Measurements from ENCODE around the gene ZNF407. TPM values are rescaled to one million over a fixed set of nuclear protein-coding genes. Genes with fewer than 3 reads are reported as not detected.
"Not testable (repeated sequence)": the region's sequence is repeated elsewhere in the genome, so short reads cannot be mapped to it uniquely, and the experiment has no call there.

ZNF407 gene
- 1 to 10 TPM; 2.2 to 3.0 (median 2.4) TPM for polyA plus RNA-seq

GRCh38 chr18:74597662-74598349 is at the start of gene ZNF407:
Gene ZNF407 (plus strand): TSS chr18:74597870. CDS start chr18:74631020, 33,150 bp downstream.
- peak within 1 kb of the TSS; percentile 99 for H3K27ac ChIP-seq (ENCODE audit: low read depth, low read length)
- 0 to 1% (median 1%) methylated on average over 43 to 64 of the region's 64 CpGs for WGBS, 3 donors

- no peak overlapping the region for H3K27ac ChIP-seq (ENCODE audit: low read depth, low read length)
- 61 to 100% (median 96%) methylated on average over 1 of the region's 1 CpG for WGBS, 3 donors
Observed at GRCh38 chr18:74549591-74550104, 48.0 kb upstream of the ZNF407 start.

- WGBS, 3 donors = 93 to 97% (median 97%) methylated on average over 6 of the region's 6 CpGs
- H3K27ac ChIP-seq (ENCODE audit: low read depth, low read length) = no peak overlapping the region
Observed at GRCh38 chr18:74550886-74551285, 46.8 kb upstream of the ZNF407 start.

- H3K27ac ChIP-seq (ENCODE audit: low read depth, low read length) = no peak overlapping the region
- WGBS, 3 donors = 41 to 52% (median 44%) methylated on average over 3 of the region's 3 CpGs
Observed at GRCh38 chr18:74551452-74551851, 46.2 kb upstream of the ZNF407 start.

- WGBS, 3 donors = 20 to 23% (median 20%) methylated on average over 5 of the region's 5 CpGs
- H3K27ac ChIP-seq (ENCODE audit: low read depth, low read length) = no peak overlapping the region
Observed at GRCh38 chr18:74551936-74552555, 45.6 kb upstream of the ZNF407 start.

- H3K27ac ChIP-seq (ENCODE audit: low read depth, low read length) = no peak overlapping the region
- WGBS, 3 donors = 42 to 90% (median 85%) methylated on average over 11 of the region's 11 CpGs
Observed at GRCh38 chr18:74556126-74556525, 41.5 kb upstream of the ZNF407 start.

GRCh38 chr18:74558096-74558495 is 39.6 kb upstream of the ZNF407 start:
- H3K27ac ChIP-seq (ENCODE audit: low read depth, low read length) = no peak overlapping the region
- WGBS, 3 donors = 64 to 92% (median 87%) methylated on average over 4 of the region's 4 CpGs

GRCh38 chr18:74562131-74562730 is 35.4 kb upstream of the ZNF407 start:
- WGBS, 3 donors = 80 to 85% (median 83%) methylated on average over 4 of the region's 4 CpGs
- no peak overlapping the region for H3K27ac ChIP-seq (ENCODE audit: low read depth, low read length)

GRCh38 chr18:74562775-74563174 is 34.9 kb upstream of the ZNF407 start:
- 76 to 79% (median 76%) methylated on average over 4 of the region's 4 CpGs for WGBS, 3 donors
- no peak overlapping the region for H3K27ac ChIP-seq (ENCODE audit: low read depth, low read length)

GRCh38 chr18:74563999-74564398 is 33.7 kb upstream of the ZNF407 start:
- WGBS, 3 donors = 34 to 47% (median 39%) methylated on average over 3 of the region's 3 CpGs
- H3K27ac ChIP-seq (ENCODE audit: low read depth, low read length) = no peak overlapping the region

- 94 to 96% (median 94%) methylated on average over 1 of the region's 1 CpG for WGBS, 3 donors
- H3K27ac ChIP-seq (ENCODE audit: low read depth, low read length) = not testable (repeated sequence)
Observed at GRCh38 chr18:74565164-74565563, 32.5 kb upstream of the ZNF407 start.

GRCh38 chr18:74565993-74566392 is 31.7 kb upstream of the ZNF407 start:
- H3K27ac ChIP-seq (ENCODE audit: low read depth, low read length) = not testable (repeated sequence)
- WGBS, 3 donors = 67 to 85% (median 84%) methylated on average over 3 of the region's 3 CpGs

- WGBS, 3 donors = 53 to 69% (median 62%) methylated on average over 7 of the region's 7 CpGs
Observed at GRCh38 chr18:74567822-74568221, 29.8 kb upstream of the ZNF407 start.

GRCh38 chr18:74569401-74569800 is 28.3 kb upstream of the ZNF407 start:
- WGBS, 3 donors = 86 to 90% (median 88%) methylated on average over 4 of the region's 4 CpGs
- no peak overlapping the region for H3K27ac ChIP-seq (ENCODE audit: low read depth, low read length)

More at GRCh38 chr18:74567822-74568221, 29.8 kb upstream of the ZNF407 start:
- H3K27ac ChIP-seq (ENCODE audit: low read depth, low read length) = no peak overlapping the region

GRCh38 chr18:74570266-74570665 is 27.4 kb upstream of the ZNF407 start:
- 63 to 82% (median 73%) methylated on average over 4 of the region's 4 CpGs for WGBS, 3 donors
- no peak overlapping the region for H3K27ac ChIP-seq (ENCODE audit: low read depth, low read length)

GRCh38 chr18:74571895-74572680 is 25.6 kb upstream of the ZNF407 start:
- 49 to 89% (median 86%) methylated on average over 12 of the region's 12 CpGs for WGBS, 3 donors

GRCh38 chr18:74573053-74573452 is 24.6 kb upstream of the ZNF407 start:
- H3K27ac ChIP-seq (ENCODE audit: low read depth, low read length) = no peak overlapping the region

More at GRCh38 chr18:74571895-74572680, 25.6 kb upstream of the ZNF407 start:
- H3K27ac ChIP-seq (ENCODE audit: low read depth, low read length) = no peak overlapping the region

GRCh38 chr18:74574916-74575315 is 22.8 kb upstream of the ZNF407 start:
- WGBS, 3 donors = 68 to 78% (median 71%) methylated on average over 2 of the region's 2 CpGs
- H3K27ac ChIP-seq (ENCODE audit: low read depth, low read length) = no peak overlapping the region

GRCh38 chr18:74577019-74577418 is 20.7 kb upstream of the ZNF407 start:
- H3K27ac ChIP-seq (ENCODE audit: low read depth, low read length) = no peak overlapping the region
- 35 to 63% (median 53%) methylated on average over 5 of the region's 5 CpGs for WGBS, 3 donors
